Activated CD4-positive, alpha-beta T cell treated with anti-CD3 and anti-CD28 coated beads, Interleukin-2, amount 50 U/mL, for 24 hours (primary cell): ENCODE data around the gene LRP1.

ENCODE experiments used
- DNase-seq, 2 donors: peaks; one replicate each; pipeline ENCODE4 v3.0.0-alpha.2; 2020; ENCODE audit warnings: low read depth in 1 of 2, low spot score in 1 of 2

The LRP1 gene

GRCh38 chr12:57152639-57153038, 24.4 kb downstream of the LRP1 start:
- no peak for DNase-seq

- no peak for DNase-seq
Observed at GRCh38 chr12:57153415-57153997, 25.2 kb downstream of the LRP1 start.

GRCh38 chr12:57154076-57154475, 25.8 kb downstream of the LRP1 start:
- no peak for DNase-seq

- no peak for DNase-seq
Observed at GRCh38 chr12:57154804-57155434, 26.6 kb downstream of the LRP1 start.

GRCh38 chr12:57156701-57157403, 28.6 kb downstream of the LRP1 start:
- DNase-seq = no peak

- no peak for DNase-seq
Observed at GRCh38 chr12:57157588-57158173, 29.4 kb downstream of the LRP1 start.

GRCh38 chr12:57158186-57158585, 29.9 kb downstream of the LRP1 start:
- no peak for DNase-seq

GRCh38 chr12:57158665-57159064, 30.4 kb downstream of the LRP1 start:
- DNase-seq = no peak

- DNase-seq = no peak
Observed at GRCh38 chr12:57159311-57159710, 31.0 kb downstream of the LRP1 start.

GRCh38 chr12:57160040-57160439, 31.8 kb downstream of the LRP1 start:
- DNase-seq = no peak

- no peak for DNase-seq
Observed at GRCh38 chr12:57160741-57161140, 32.5 kb downstream of the LRP1 start.

GRCh38 chr12:57161491-57161890, 33.2 kb downstream of the LRP1 start:
- no peak for DNase-seq

GRCh38 chr12:57162553-57163125, 34.4 kb downstream of the LRP1 start:
- DNase-seq = no peak

GRCh38 chr12:57164454-57164853, 36.2 kb downstream of the LRP1 start:
- no peak for DNase-seq

GRCh38 chr12:57164966-57165625, 36.8 kb downstream of the LRP1 start:
- DNase-seq = no peak

GRCh38 chr12:57165741-57166140, 37.5 kb downstream of the LRP1 start:
- DNase-seq = no peak

GRCh38 chr12:57166971-57167371, 38.7 kb downstream of the LRP1 start:
- DNase-seq = peak in 1 of 2 donors; percentile 46

- DNase-seq = no peak
Observed at GRCh38 chr12:57168058-57168457, 39.8 kb downstream of the LRP1 start.

- no peak for DNase-seq
Observed at GRCh38 chr12:57169046-57169795, 40.9 kb downstream of the LRP1 start.

- no peak for DNase-seq
Observed at GRCh38 chr12:57169969-57170368, 41.7 kb downstream of the LRP1 start.

- no peak for DNase-seq
Observed at GRCh38 chr12:57170408-57170807, 42.1 kb downstream of the LRP1 start.
